Naive thymus-derived CD4-positive, alpha-beta T cell (primary cell): ENCODE measurements around the gene ZNF48. TPM values are rescaled to one million over a fixed set of nuclear protein-coding genes. Genes with fewer than 3 reads are reported as not detected.

Experiments used
- ATAC-seq: fragments of 150-1000 bp; cut with Tn5 transposase; 2 replicates; pipeline ENCODE4 v1.10.0; 2021; ENCODE audit warnings: mild to moderate bottlenecking, moderate library complexity
- CTCF ChIA-PET: fragments of 350-600 bp; sonication (Branson Sonifier 250); formaldehyde crosslinking; loops from one replicate; lab custom pipeline; 2021; ENCODE audit warnings: antibody characterized with exemption; lab: Charles Lee
- POLR2A ChIA-PET: fragments of 350-600 bp; sonication (Branson Sonifier 250); formaldehyde crosslinking; loops from one replicate; lab custom pipeline; 2021; ENCODE audit warnings: antibody characterized with exemption, inconsistent platforms; lab: Charles Lee
- DNase-seq, 9 donors: peaks; one replicate each; pipeline versions ENCODE4 v3.0.0 to v3.0.0-alpha.2; 2020 to 2022; ENCODE audit warnings: mixed read lengths in 1 of 9
- H3K27ac ChIP-seq: one replicate; pipeline ENCODE4 v1.7.0; 2013; ENCODE audit warnings: mild to moderate bottlenecking, low read depth, low read length, moderate library complexity
- H3K27me3 ChIP-seq, 2 donors: one replicate each; pipeline ENCODE4 v1.7.0; 2013; ENCODE audit warnings: low read length in 2 of 2, mild to moderate bottlenecking in 2 of 2, moderate library complexity in 2 of 2; ENCODE audit not compliant: control insufficient read depth in 2 of 2, insufficient read depth in 2 of 2
- H3K36me3 ChIP-seq, 3 experiments: 1 replicate in 2 of 3; 2 replicates in 1 of 3; pipeline ENCODE4 v1.7.0; 2013; ENCODE audit warnings: low read length in 3 of 3, mild to moderate bottlenecking in 3 of 3, moderate library complexity in 1 of 3; ENCODE audit not compliant: insufficient read depth in 3 of 3, control insufficient read depth in 2 of 3
- H3K4me1 ChIP-seq, 2 donors: one replicate each; pipeline ENCODE4 v1.7.0; 2013; ENCODE audit warnings: low read length in 2 of 2, mild to moderate bottlenecking in 2 of 2, moderate library complexity in 1 of 2; ENCODE audit not compliant: control insufficient read depth in 2 of 2, insufficient read depth in 2 of 2
- H3K4me3 ChIP-seq: 2 replicates; pipeline ENCODE4 v1.7.0; 2013; ENCODE audit warnings: mild to moderate bottlenecking, low read length
- H3K9me3 ChIP-seq, 3 experiments: 1 replicate in 2 of 3; 2 replicates in 1 of 3; pipeline ENCODE4 v1.7.0; 2013; ENCODE audit warnings: low read length in 3 of 3; ENCODE audit not compliant: control insufficient read depth in 2 of 3
- H3K27ac Mint-ChIP-seq, 9 donors: one replicate each; pipeline ENCODE4 v1.8.0; 2020 to 2022; ENCODE audit warnings: mixed read lengths in 9 of 9, mild to moderate bottlenecking in 8 of 9, moderate library complexity in 5 of 9, inconsistent platforms in 2 of 9
- H3K27me3 Mint-ChIP-seq, 5 donors: one replicate each; pipeline ENCODE4 v1.8.0; 2021 to 2022; ENCODE audit warnings: mixed read lengths in 5 of 5, mild to moderate bottlenecking in 1 of 5
- H3K36me3 Mint-ChIP-seq, 5 donors: one replicate each; pipeline ENCODE4 v1.8.0; 2020 to 2022; ENCODE audit warnings: mixed read lengths in 5 of 5, mild to moderate bottlenecking in 3 of 5, inconsistent platforms in 1 of 5
- H3K4me1 Mint-ChIP-seq, 7 donors: one replicate each; pipeline ENCODE4 v1.8.0; 2020 to 2022; ENCODE audit warnings: mixed read lengths in 7 of 7, mild to moderate bottlenecking in 3 of 7, inconsistent platforms in 1 of 7
- H3K4me3 Mint-ChIP-seq, 10 donors: one replicate each; pipeline ENCODE4 v1.8.0; 2020 to 2022; ENCODE audit warnings: mild to moderate bottlenecking in 10 of 10, mixed read lengths in 10 of 10, moderate library complexity in 6 of 10, inconsistent platforms in 2 of 10
- H3K9me3 Mint-ChIP-seq, 11 donors: one replicate each; pipeline ENCODE4 v1.8.0; 2020 to 2022; ENCODE audit warnings: mixed read lengths in 11 of 11, mild to moderate bottlenecking in 4 of 11, inconsistent platforms in 1 of 11, moderate library complexity in 1 of 11
- intact Hi-C, 2 donors: fragments of 100-400 bp; cut with micrococcal nuclease; formaldehyde crosslinking; loops; one replicate each; pipeline ENCODE4 v1.15.1; 2023
- polyA plus RNA-seq, 2 donors: library from polyadenylated mRNA; unstranded; fragments of 300-500 nt; fragmentation: Illumina TruSeq; gene quantifications; one replicate each; pipeline ENCODE4 v1.2.3, GENCODE V29; 2021
- total RNA-seq, 6 experiments: library from RNA in 5 of 6; stranded (reverse) in 5 of 6; gene quantifications; 1 replicate in 5 of 6; 2 replicates in 1 of 6; pipeline ENCODE4 v1.2.3 and lab custom pipeline; 2021 to 2026

ZNF48 gene
- total and polyA plus RNA-seq, 7 experiments from 2014 or later, result 6.0 to 16.0 (median 10.9) TPM

DNA sequence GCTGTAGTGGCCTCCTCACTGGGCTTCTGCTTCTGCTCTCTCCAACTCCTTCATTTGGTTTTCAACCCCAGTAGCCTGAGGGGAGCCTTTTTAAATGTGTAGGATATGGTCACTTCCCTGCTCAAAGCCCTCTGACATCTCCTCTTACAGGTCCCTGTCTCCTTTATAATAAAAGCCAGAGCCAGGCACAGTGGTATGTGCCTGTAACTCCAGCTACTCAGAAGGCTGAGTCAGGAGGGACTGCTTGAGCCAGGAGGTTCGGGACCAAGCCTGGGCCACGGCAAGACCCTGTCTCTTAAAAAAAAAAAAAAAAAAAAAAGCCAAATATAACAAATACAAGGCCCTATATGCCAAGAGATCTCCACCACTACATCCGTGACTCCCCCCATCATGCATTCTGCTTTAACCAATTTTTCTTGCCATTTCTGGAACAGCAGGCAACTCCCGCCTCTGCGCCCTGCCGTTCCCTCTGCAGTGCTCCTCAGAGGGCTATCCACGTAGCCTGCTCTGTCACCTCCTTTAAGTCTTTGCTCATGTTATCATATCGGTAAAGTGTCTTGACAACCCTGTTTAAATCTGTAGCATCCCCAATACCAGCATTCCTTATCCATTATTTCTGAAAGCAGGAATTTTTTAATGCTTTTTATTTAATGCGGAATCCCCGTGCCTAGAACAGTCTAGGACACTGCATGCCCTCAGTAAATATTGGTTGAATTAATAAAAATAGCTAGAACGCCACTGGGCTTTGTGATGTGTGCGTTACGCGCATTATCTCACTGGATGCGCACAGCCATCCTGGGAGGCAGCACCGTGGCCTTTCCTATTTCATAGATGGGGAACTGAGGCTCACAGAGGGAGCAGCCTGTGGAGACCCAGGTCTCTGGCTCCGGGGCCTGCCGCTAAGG, 21.7 kb downstream of the ZNF48 start:
- H3K9me3 Mint-ChIP-seq, result no peaks in the 10 kb centered on the region
- H3K36me3 ChIP-seq, result peaks cover 0 to 13% (median 0%) of the 10 kb centered on the region in 3 experiments
- intact Hi-C loops, result loop anchor here (1.0 to 10.0 kb wide), 4 partner anchors 10 to 612 kb away; partner anchors contain the start of genes MAZ (in 1 of the 2), SRCAP (in 1 of the 2), ZNF48 (in 1 of the 2) and ZNF771 (in 1 of the 2)
- H3K4me1 ChIP-seq, result peaks cover 6 to 8% of the 10 kb centered on the region in 2 donors
- peak overlapping the region in 8 of 9 donors; percentile 33 to 82 (median 66) for H3K27ac Mint-ChIP-seq
- peaks cover 14 to 36% (median 18%) of the 10 kb centered on the region in 7 donors for H3K4me1 Mint-ChIP-seq
- ChIA-PET CTCF (interaction anchor here (0.5 to 2.5 kb wide), 10 partner anchors 7 to 325 kb away, joined by 3 to 20 read pairs (median 5); partner anchors contain the start of genes DCTPP1 and ZNF771), POLR2A (interaction anchor here (0.7 to 4.3 kb wide), 48 partner anchors 9 to 353 kb away, joined by 3 to 82 read pairs (median 5); partner anchors contain the start of genes ALDOA, CD2BP2, CORO1A and DCTPP1)
- H3K27me3 Mint-ChIP-seq, result no peaks in the 10 kb centered on the region
- H3K36me3 Mint-ChIP-seq, result peaks cover 0 to 15% (median 10%) of the 10 kb centered on the region in 5 donors
- no peaks in the 10 kb centered on the region for H3K27me3 ChIP-seq
- no peak for DNase-seq
- no peaks in the 10 kb centered on the region for H3K9me3 ChIP-seq
- no peak for ATAC-seq
- H3K27ac ChIP-seq, result peak overlapping the region; percentile 85
- H3K4me3 ChIP-seq, result peak overlapping the region; percentile 76
- H3K4me3 Mint-ChIP-seq, result peak overlapping the region; percentile 0 to 80 (median 60)

DNA sequence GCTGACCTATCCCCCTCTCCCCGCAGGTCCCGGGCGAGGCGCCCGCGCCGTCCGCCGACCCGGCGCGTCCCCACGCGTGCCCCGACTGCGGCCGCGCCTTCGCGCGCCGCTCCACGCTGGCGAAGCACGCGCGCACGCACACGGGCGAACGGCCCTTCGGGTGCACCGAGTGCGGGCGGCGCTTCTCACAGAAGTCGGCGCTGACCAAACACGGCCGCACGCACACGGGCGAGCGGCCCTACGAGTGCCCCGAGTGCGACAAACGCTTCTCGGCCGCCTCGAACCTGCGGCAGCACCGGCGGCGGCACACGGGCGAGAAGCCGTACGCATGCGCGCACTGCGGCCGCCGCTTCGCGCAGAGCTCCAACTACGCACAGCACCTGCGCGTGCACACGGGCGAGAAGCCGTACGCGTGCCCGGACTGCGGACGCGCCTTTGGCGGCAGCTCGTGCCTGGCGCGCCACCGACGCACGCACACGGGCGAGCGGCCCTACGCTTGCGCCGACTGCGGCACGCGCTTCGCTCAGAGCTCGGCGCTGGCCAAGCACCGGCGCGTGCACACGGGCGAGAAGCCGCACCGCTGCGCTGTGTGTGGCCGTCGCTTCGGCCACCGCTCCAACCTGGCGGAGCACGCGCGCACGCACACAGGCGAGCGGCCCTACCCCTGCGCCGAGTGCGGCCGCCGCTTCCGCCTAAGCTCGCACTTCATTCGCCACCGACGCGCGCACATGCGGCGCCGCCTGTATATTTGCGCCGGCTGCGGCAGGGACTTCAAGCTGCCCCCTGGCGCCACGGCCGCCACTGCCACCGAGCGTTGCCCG, 22.5 kb downstream of the ZNF48 start:
- intact Hi-C loops, result loop anchor here (1.0 to 10.0 kb wide), 6 partner anchors 10 to 613 kb away; partner anchors contain the start of genes DCTPP1 (in 2 of the 2), MAPK3 (in 1 of the 2), MAZ (in 1 of the 2) and SRCAP (in 1 of the 2)
- POLR2A ChIA-PET, result interaction anchor here (0.5 to 4.3 kb wide), 59 partner anchors 8 to 353 kb away, joined by 3 to 82 read pairs (median 4); partner anchors contain the start of genes ALDOA, CORO1A, DCTPP1 and FBRS
- peak overlapping the region; percentile 54 to 80 (median 70) for H3K4me3 Mint-ChIP-seq
- peaks cover 12 to 31% (median 14%) of the 10 kb centered on the region in 7 donors for H3K4me1 Mint-ChIP-seq
- no peaks in the 10 kb centered on the region for H3K9me3 Mint-ChIP-seq
- ATAC-seq (peak; percentile 95), DNase-seq (peak; percentile 79 to 93 (median 88))
- CTCF ChIA-PET, result interaction anchor here (0.5 to 2.5 kb wide), 10 partner anchors 8 to 325 kb away, joined by 3 to 20 read pairs (median 4); partner anchors contain the start of genes DCTPP1 and ZNF771
- peaks cover 0 to 14% (median 5%) of the 10 kb centered on the region in 5 donors for H3K36me3 Mint-ChIP-seq
- Histone ChIP-seq H3K27me3 (no peaks in the 10 kb centered on the region), H3K4me3 (peak overlapping the region; percentile 76), H3K27ac (peak overlapping the region; percentile 85), H3K4me1 (peaks cover 6 to 8% of the 10 kb centered on the region in 2 donors), H3K9me3 (no peaks in the 10 kb centered on the region), H3K36me3 (peaks cover 0 to 13% (median 0%) of the 10 kb centered on the region in 3 experiments)
- peak overlapping the region in 7 of 9 donors; percentile 69 to 88 (median 81) for H3K27ac Mint-ChIP-seq
- no peaks in the 10 kb centered on the region for H3K27me3 Mint-ChIP-seq

DNA sequence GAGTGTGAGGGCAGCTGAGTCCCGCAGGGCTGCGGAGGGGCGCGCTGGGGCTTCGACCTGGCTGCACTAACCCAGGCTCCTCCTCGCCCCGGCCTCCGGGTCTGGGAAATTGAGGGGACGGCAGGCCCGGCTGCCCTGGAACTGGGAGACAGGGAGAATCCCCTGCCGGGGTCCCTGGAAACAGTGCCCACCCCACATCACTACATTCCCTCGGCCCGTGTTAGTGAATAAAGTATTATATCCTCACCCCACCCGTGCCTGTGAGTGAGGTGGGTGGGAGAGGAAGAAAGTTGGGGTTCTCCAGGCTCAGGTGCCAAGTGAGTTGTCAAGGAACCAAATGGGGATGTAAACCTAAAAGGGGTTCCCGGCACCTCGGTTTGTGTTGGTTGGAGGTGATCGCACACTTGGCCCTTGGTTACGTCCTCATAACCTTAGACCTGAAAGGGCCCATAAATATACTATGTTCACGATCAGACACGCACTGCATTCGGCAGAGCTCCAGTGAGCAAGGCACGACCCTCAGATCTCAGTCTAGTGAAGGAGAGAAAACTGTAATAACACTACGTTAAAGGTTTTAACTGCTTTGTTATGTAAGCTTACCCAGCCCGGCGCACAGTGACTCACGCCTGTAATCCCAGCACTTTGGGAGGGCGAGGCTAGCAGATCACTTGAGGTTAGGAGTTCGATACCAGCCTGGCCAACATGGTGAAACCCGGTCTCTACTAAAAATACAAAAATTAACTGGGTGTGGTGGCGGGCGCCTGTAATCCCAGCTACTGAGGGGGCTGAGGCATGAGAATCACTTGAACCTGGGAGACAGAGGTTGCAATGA, 23.3 kb downstream of the ZNF48 start:
- peaks cover 6 to 8% of the 10 kb centered on the region in 2 donors for H3K4me1 ChIP-seq
- peaks cover 12 to 31% (median 14%) of the 10 kb centered on the region in 7 donors for H3K4me1 Mint-ChIP-seq
- H3K27me3 Mint-ChIP-seq, result no peaks in the 10 kb centered on the region
- peak overlapping the region; percentile 76 for H3K4me3 ChIP-seq
- no peaks in the 10 kb centered on the region for H3K9me3 Mint-ChIP-seq
- peak overlapping the region; percentile 60 to 91 (median 81) for H3K27ac Mint-ChIP-seq
- peaks cover 0 to 18% (median 0%) of the 10 kb centered on the region in 3 experiments for H3K36me3 ChIP-seq
- peak overlapping the region; percentile 85 for H3K27ac ChIP-seq
- ChIA-PET CTCF (interaction anchor here (0.6 to 2.5 kb wide), 9 partner anchors 9 to 326 kb away, joined by 3 to 20 read pairs (median 6); partner anchors contain the start of genes DCTPP1 and ZNF771), POLR2A (interaction anchor here (0.5 to 4.3 kb wide), 60 partner anchors 8 to 354 kb away, joined by 3 to 82 read pairs (median 4); partner anchors contain the start of genes ALDOA, CORO1A, DCTPP1 and FBRS)
- ATAC-seq, result no peak
- intact Hi-C loops, result loop anchor here (1.0 to 10.0 kb wide), 3 partner anchors 12 to 614 kb away; partner anchors contain the start of genes DCTPP1 (in 2 of the 2), MAPK3 (in 1 of the 2) and MAZ (in 1 of the 2)
- H3K9me3 ChIP-seq, result no peaks in the 10 kb centered on the region
- no peak for DNase-seq
- H3K4me3 Mint-ChIP-seq, result peak overlapping the region; percentile 59 to 80 (median 66)
- no peaks in the 10 kb centered on the region for H3K27me3 ChIP-seq
- peaks cover 0 to 14% (median 5%) of the 10 kb centered on the region in 5 donors for H3K36me3 Mint-ChIP-seq

DNA sequence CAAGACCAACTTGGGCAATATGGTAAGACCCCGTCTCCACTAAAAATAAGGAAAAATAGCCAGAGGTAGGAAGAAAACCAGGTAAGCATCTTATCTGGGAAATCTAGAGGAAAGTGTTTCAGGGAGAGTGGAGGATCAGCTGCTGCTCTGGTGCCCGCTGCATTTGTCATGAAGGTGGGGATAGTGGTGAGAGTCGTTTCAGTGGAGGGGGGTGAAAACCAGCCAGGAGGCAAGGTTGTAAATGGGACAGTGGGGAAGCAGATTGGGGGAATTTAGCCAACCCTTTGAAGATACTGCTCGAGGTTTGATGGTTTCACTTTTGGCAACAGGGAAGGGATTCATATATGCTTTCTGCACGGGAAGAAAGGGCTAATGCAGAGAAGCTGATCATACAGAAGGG, 25.8 kb downstream of the ZNF48 start:
- no peaks in the 10 kb centered on the region for H3K27me3 Mint-ChIP-seq
- H3K4me1 ChIP-seq, result peaks cover 6 to 8% of the 10 kb centered on the region in 2 donors
- no peak overlapping the region for H3K27ac ChIP-seq
- H3K4me3 ChIP-seq, result no peak overlapping the region
- H3K9me3 Mint-ChIP-seq, result no peaks in the 10 kb centered on the region
- H3K27ac Mint-ChIP-seq, result peak overlapping the region in 3 of 9 donors; percentile 26 to 63 (median 45)
- no peak overlapping the region for H3K4me3 Mint-ChIP-seq
- no peak for DNase-seq
- H3K36me3 ChIP-seq, result peaks cover 0 to 30% (median 5%) of the 10 kb centered on the region in 3 experiments
- H3K36me3 Mint-ChIP-seq, result peaks cover 0 to 22% (median 12%) of the 10 kb centered on the region in 5 donors
- peaks cover 14 to 29% (median 17%) of the 10 kb centered on the region in 7 donors for H3K4me1 Mint-ChIP-seq
- H3K27me3 ChIP-seq, result no peaks in the 10 kb centered on the region
- no peaks in the 10 kb centered on the region for H3K9me3 ChIP-seq
- ChIA-PET POLR2A (interaction anchor here (0.7 to 1.5 kb wide), 6 partner anchors 11 to 151 kb away, joined by 3 to 8 read pairs (median 4); partner anchors contain the start of genes ITGAL and ZNF771), CTCF (interaction anchor here (1.0 kb wide), 1 partner anchor 9 kb away, joined by 3 read pairs; the partner anchor contains the start of gene DCTPP1)
- ATAC-seq, result no peak
- intact Hi-C loops, result no loop called here

DNA sequence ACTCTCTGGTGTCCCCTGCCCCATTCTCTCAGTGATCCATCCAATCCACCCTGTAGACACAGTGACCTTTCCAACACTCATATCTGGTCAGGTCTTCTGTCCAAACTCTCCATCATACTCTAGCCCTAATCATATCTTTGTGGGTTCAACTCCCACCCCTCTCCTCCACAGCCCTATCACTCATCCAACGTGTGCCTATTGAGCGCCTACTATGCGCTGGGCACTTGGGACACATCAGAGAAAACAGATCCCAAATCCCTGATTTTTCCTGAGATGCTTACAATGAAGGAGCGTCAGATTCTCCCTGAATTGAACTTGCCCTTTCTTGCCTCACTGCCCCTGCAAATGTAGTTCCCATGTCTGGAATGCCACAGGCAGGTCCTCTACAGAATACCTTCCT, 32.8 kb downstream of the ZNF48 start:
- H3K9me3 ChIP-seq, result no peaks in the 10 kb centered on the region
- Mint-ChIP-seq H3K27ac (peak overlapping the region in 5 of 9 donors; percentile 2 to 78 (median 59)), H3K4me3 (peak overlapping the region in 8 of 10 donors; percentile 7 to 57 (median 19)), H3K4me1 (peaks cover 7 to 17% (median 11%) of the 10 kb centered on the region in 7 donors), H3K27me3 (no peaks in the 10 kb centered on the region), H3K36me3 (peaks cover 4 to 15% (median 9%) of the 10 kb centered on the region in 5 donors), H3K9me3 (peaks cover 0 to 2% (median 0%) of the 10 kb centered on the region in 11 donors)
- CTCF ChIA-PET, result no interaction called here
- peaks cover 0 to 30% (median 8%) of the 10 kb centered on the region in 3 experiments for H3K36me3 ChIP-seq
- H3K4me1 ChIP-seq, result peaks cover 15 to 16% of the 10 kb centered on the region in 2 donors
- ATAC-seq, result no peak
- no peak overlapping the region for H3K4me3 ChIP-seq
- H3K27ac ChIP-seq, result peak overlapping the region; percentile 35
- H3K27me3 ChIP-seq, result no peaks in the 10 kb centered on the region
- POLR2A ChIA-PET, result interaction anchor here (0.9 kb wide), 1 partner anchor 10 kb away, joined by 3 read pairs; no protein-coding TSS in a partner anchor
- intact Hi-C loops, result no loop called here
- no peak for DNase-seq
